Measurements from ENCODE around the gene VSX2. TPM values are rescaled to one million over a fixed set of nuclear protein-coding genes. Genes with fewer than 3 reads are reported as not detected.

Gene VSX2
- total RNA-seq, 2 donors from 2014 or later, result not detected

- no peaks in the 10 kb centered on the region for H3K27me3 ChIP-seq
- no peak for ATAC-seq
- no peaks in the 10 kb centered on the region for H3K9me3 ChIP-seq
- H3K4me3 ChIP-seq, result no peak overlapping the region
- DNase-seq, result no peak
- no peaks in the 10 kb centered on the region for H3K36me3 ChIP-seq (replicated peaks in 1 of 2; ENCODE audit: insufficient read depth in 1 of 2, low read depth in 2 of 2)
- H3K27ac ChIP-seq, result no peak overlapping the region
- no peaks in the 10 kb centered on the region for H3K4me1 ChIP-seq
- TF ChIP-seq POLR2A (IDR thresholded peaks at IDR 0.05) (no peak), CTCF (IDR thresholded peaks at IDR 0.05) (no peak)
- intact Hi-C loops (cut with DNase I), result no loop called here
- WGBS, 2 donors, result 71 to 72% methylated on average over 8 of the region's 8 CpGs
Measured at GRCh38 chr14:74309125-74310022, 70.1 kb downstream of the VSX2 start.

- H3K27ac ChIP-seq, result no peak overlapping the region
- TF ChIP-seq CTCF (IDR thresholded peaks at IDR 0.05), result no peak
- TF ChIP-seq POLR2A (IDR thresholded peaks at IDR 0.05), result no peak
- H3K4me3 ChIP-seq, result no peak overlapping the region
- WGBS, 2 donors, result 62 to 63% methylated on average over 2 of the region's 2 CpGs
- intact Hi-C loops (cut with DNase I), result no loop called here
- no peak for DNase-seq
- H3K27me3 ChIP-seq, result no peaks in the 10 kb centered on the region
- H3K9me3 ChIP-seq, result no peaks in the 10 kb centered on the region
- no peaks in the 10 kb centered on the region for H3K36me3 ChIP-seq (replicated peaks in 1 of 2; ENCODE audit: insufficient read depth in 1 of 2, low read depth in 2 of 2)
- no peaks in the 10 kb centered on the region for H3K4me1 ChIP-seq
- ATAC-seq, result no peak
Measured at GRCh38 chr14:74312161-74312560, 72.9 kb downstream of the VSX2 start.

Small RNA genes lying within 50 kb of the gene (small RNA-seq; reads per million reads assigned to genes)
- not detected for gene AC006349.1

Other genes with a start within 250 kb of the VSX2 start
- 10 to 100 TPM in 1 of 2 donors, 1 to 10 TPM in 1; 4.4 to 15.5 TPM for gene ENTPD5, start 220.2 kb upstream of the VSX2 start, total RNA-seq
- 1 to 10 TPM; 1.6 to 2.9 TPM for gene BBOF1, start 220.1 kb upstream of the VSX2 start, total RNA-seq
- gene ALDH6A1, start 155.0 kb upstream of the VSX2 start, total RNA-seq, result 10 to 100 TPM; 17.1 to 20.1 TPM
- gene LIN52, start 154.5 kb upstream of the VSX2 start, total RNA-seq, result 1 to 10 TPM; 3.9 to 4.6 TPM
- 10 to 100 TPM; 29.8 to 51.7 TPM for gene ABCD4, start 63.5 kb downstream of the VSX2 start, total RNA-seq
- gene VRTN, start 109.0 kb downstream of the VSX2 start, total RNA-seq, result not detected
- under 1 TPM in 1 of 2 donors, not detected in 1; 0.52 TPM for gene SYNDIG1L, start 186.8 kb downstream of the VSX2 start, total RNA-seq

Measured in body of pancreas (tissue), 4 donors.